WTC11 (cell line): ENCODE data around the gene MAP3K12. TPM values are rescaled to one million over a fixed set of nuclear protein-coding genes. Genes with fewer than 3 reads are reported as not detected.
A peak's percentile ranks its signal among the peaks of the same experiment; 100 is the strongest.

ENCODE experiments used
- AFF4 ChIP-seq: sonication (generic); formaldehyde crosslinking; IDR thresholded peaks from 2 replicates; pipeline ENCODE4 v1.8.1; 2023; ENCODE audit warnings: mild to moderate bottlenecking, missing genetic modification reagents, borderline replicate concordance
- ARID4B ChIP-seq: sonication (generic); formaldehyde crosslinking; IDR thresholded peaks from 2 replicates; pipeline ENCODE4 v1.8.0; 2023; ENCODE audit warnings: missing genetic modification reagents, mild to moderate bottlenecking, borderline replicate concordance
- CBFB ChIP-seq: sonication (generic); formaldehyde crosslinking; IDR thresholded peaks from 2 replicates; pipeline ENCODE4 v1.8.1; 2022; ENCODE audit warnings: mild to moderate bottlenecking, low read depth, missing genetic modification reagents
- CDX4 ChIP-seq: fragments of 250-450 bp; sonication (Bioruptor Pico); IDR thresholded peaks from 2 replicates; pipeline ENCODE4 v1.9.0; 2021; ENCODE audit warnings: moderate library complexity, mild to moderate bottlenecking, inconsistent platforms, borderline replicate concordance
- CREM ChIP-seq: sonication (generic); formaldehyde crosslinking; IDR thresholded peaks from 2 replicates; pipeline ENCODE4 v1.8.1; 2022; ENCODE audit warnings: mild to moderate bottlenecking, missing genetic modification reagents, moderate library complexity
- CTCF ChIP-seq: fragments of 200-600 bp; IDR thresholded peaks from 2 replicates; pipeline ENCODE4 v1.8.0; 2022; ENCODE audit warnings: antibody characterized with exemption
- EMX1 ChIP-seq: fragments of 250-450 bp; sonication (Bioruptor Pico); IDR thresholded peaks from 2 replicates; pipeline ENCODE4 v1.8.0; 2021; ENCODE audit warnings: mild to moderate bottlenecking
- ESRRA ChIP-seq: sonication (generic); formaldehyde crosslinking; IDR thresholded peaks from 2 replicates; pipeline ENCODE4 v1.8.1; 2022; ENCODE audit warnings: mild to moderate bottlenecking, missing genetic modification reagents, borderline replicate concordance
- ETV6 ChIP-seq: sonication (generic); formaldehyde crosslinking; IDR thresholded peaks from 2 replicates; pipeline ENCODE4 v1.8.1; 2022; ENCODE audit warnings: mild to moderate bottlenecking, missing genetic modification reagents
- FOXK1 ChIP-seq: sonication (generic); formaldehyde crosslinking; IDR thresholded peaks from 2 replicates; pipeline ENCODE4 v1.8.0; 2022; ENCODE audit warnings: mild to moderate bottlenecking, moderate library complexity, missing genetic modification reagents
- FOXP4 ChIP-seq: sonication (generic); formaldehyde crosslinking; IDR thresholded peaks from 2 replicates; pipeline ENCODE4 v1.8.0; 2022; ENCODE audit warnings: mild to moderate bottlenecking, missing genetic modification reagents
- HMGA2 ChIP-seq: fragments of 250-450 bp; sonication (Bioruptor Pico); IDR thresholded peaks from 2 replicates; pipeline ENCODE4 v1.4.0; 2021; ENCODE audit warnings: mild to moderate bottlenecking, moderate library complexity
- HMGXB4 ChIP-seq: sonication (generic); formaldehyde crosslinking; IDR thresholded peaks from 2 replicates; pipeline ENCODE4 v1.8.1; 2023; ENCODE audit warnings: mild to moderate bottlenecking, moderate library complexity, missing genetic modification reagents
- MAX ChIP-seq: sonication (generic); formaldehyde crosslinking; IDR thresholded peaks from 2 replicates; pipeline ENCODE4 v1.8.0; 2022; ENCODE audit warnings: mild to moderate bottlenecking, missing genetic modification reagents
- MLX ChIP-seq: sonication (generic); formaldehyde crosslinking; IDR thresholded peaks from 2 replicates; pipeline ENCODE4 v1.8.1; 2023; ENCODE audit warnings: mild to moderate bottlenecking, missing genetic modification reagents, moderate library complexity
- NFYB ChIP-seq: sonication (generic); formaldehyde crosslinking; conservative IDR thresholded peaks from 2 replicates; pipeline ENCODE4 v1.8.0; 2022; ENCODE audit warnings: low read depth, missing genetic modification reagents
- PRRX2 ChIP-seq: fragments of 250-450 bp; sonication (Bioruptor Pico); IDR thresholded peaks from 2 replicates; pipeline ENCODE4 v1.8.0; 2021; ENCODE audit warnings: mild to moderate bottlenecking
- SP1 ChIP-seq: sonication (generic); formaldehyde crosslinking; conservative IDR thresholded peaks from 2 replicates; pipeline ENCODE4 v1.8.1; 2022; ENCODE audit warnings: missing genetic modification reagents
- ZNF232 ChIP-seq: sonication (generic); formaldehyde crosslinking; IDR thresholded peaks from 2 replicates; pipeline ENCODE4 v1.8.0; 2022; ENCODE audit warnings: mild to moderate bottlenecking, missing genetic modification reagents
- ZNF423 ChIP-seq: fragments of 250-450 bp; sonication (Bioruptor Pico); IDR thresholded peaks from 2 replicates; pipeline ENCODE4 v2.1.2; 2022; ENCODE audit warnings: mild to moderate bottlenecking, moderate library complexity
- total RNA-seq: library from RNA; stranded (reverse); gene quantifications from 3 replicates; pipeline ENCODE4 v1.2.3, GENCODE V29; 2021

MAP3K12 gene
- total RNA-seq, 1 experiment from 2014 or later: 23.6 TPM

- no peak for TF ChIP-seq AFF4 (CRISPR knock-in tag)
- no peak for TF ChIP-seq ARID4B (CRISPR knock-in tag)
- peak; percentile 90 for TF ChIP-seq SP1
- peak; percentile 91 for TF ChIP-seq FOXK1 (CRISPR knock-in tag)
- no peak for TF ChIP-seq ESRRA
- no peak; the same call in 1 of the 2 replicates for TF ChIP-seq EMX1 (CRISPR knock-in tag)
- TF ChIP-seq NFYB: 0 out of 2 replicates have a peak, but pooled peaks have one; percentile 5
- peak; percentile 4; the same call in 1 of the 2 replicates for TF ChIP-seq ZNF423 (CRISPR knock-in tag)
- 0 out of 2 replicates have a peak, but pooled peaks have one; percentile 39 for TF ChIP-seq PRRX2 (CRISPR knock-in tag)
- TF ChIP-seq ZNF232 (CRISPR knock-in tag): peak; percentile 53; the same call in 1 of the 2 replicates
- peak; percentile 38; the same call in 1 of the 2 replicates for TF ChIP-seq MAX (CRISPR knock-in tag)
- TF ChIP-seq CDX4: no peak
- peak; percentile 82 for TF ChIP-seq FOXP4 (CRISPR knock-in tag)
- no peak for TF ChIP-seq HMGA2
- peak; percentile 50; the same call in 1 of the 2 replicates for TF ChIP-seq CTCF
- peak; percentile 87 for TF ChIP-seq CREM (CRISPR knock-in tag)
- TF ChIP-seq CBFB (CRISPR knock-in tag): no peak
- no peak for TF ChIP-seq HMGXB4
- no peak for TF ChIP-seq MLX
- TF ChIP-seq ETV6 (CRISPR knock-in tag): peak; percentile 68; the same call in 1 of the 2 replicates
Observed at GRCh38 chr12:53451661-53452158, 47.5 kb downstream of the MAP3K12 start, which contains the start of gene PCBP2 (continued).
